HG03045 (cell line): ENCODE data around the gene SEPTIN11.

ENCODE experiments used
- ATAC-seq: cut with Tn5 transposase; IDR thresholded peaks from one replicate; pipeline ENCODE4 v1.9.1; 2021; ENCODE audit warnings: mild to moderate bottlenecking, moderate library complexity; ENCODE audit not compliant: unreplicated experiment

SEPTIN11 gene

GRCh38 chr4:76949276-76950051, at the start of gene SEPTIN11:
Gene SEPTIN11 (plus strand): TSS chr4:76949752. CDS start chr4:76949904, 152 bp downstream.
- ATAC-seq = peak; percentile 70

DNA sequence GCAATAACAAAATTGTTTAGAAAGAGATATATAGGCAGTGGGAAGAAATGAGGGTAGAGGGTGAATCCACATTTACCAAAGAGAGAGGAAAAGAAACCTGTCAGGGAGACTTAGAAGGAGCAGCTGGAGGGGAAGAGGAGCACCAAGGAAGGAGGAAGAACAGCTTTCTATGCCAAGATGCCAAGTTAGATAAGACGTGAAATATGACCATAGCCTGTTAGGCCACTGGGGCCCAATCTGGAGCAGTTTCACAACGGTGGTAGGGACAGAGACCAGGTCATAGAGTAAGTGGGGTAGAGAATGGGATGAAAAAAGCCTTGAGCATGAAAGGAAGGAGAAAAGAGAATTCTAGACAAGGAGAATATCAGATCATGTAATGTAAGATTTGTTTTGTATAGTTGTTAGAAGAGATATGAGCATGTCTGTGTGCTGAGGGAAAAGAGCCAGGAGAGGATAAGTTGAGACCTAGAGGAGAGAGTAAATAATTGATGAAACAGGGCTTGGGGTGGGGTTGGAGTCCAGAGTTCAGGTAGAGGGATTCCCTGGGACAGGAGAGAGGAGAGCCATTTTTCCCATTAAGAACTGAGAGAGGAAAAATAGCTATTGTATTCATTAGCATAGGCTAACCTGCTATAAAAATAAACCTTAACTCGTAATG, 47.2 kb upstream of the SEPTIN11 start:
- no peak for ATAC-seq

GRCh38 chr4:76904646-76905190, 44.8 kb upstream of the SEPTIN11 start:
- ATAC-seq = no peak

DNA sequence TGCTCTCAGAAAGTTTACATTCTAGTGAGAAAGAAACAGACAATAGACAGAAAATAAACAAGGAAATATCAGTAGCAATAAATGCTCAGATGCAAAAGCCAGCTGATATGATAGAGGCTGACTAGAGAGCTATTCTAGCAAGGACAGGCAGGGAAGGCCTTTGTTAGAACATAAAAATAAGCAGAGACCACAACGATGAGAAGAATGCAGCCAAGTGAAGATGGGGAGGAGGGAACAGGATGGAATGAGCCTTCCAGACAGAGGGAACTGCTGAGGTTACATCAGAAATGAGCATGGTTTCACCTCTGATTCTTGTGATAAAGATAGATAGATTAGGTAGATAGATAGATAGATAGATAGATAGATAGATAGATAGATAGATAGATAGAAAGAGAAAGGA, 44.0 kb upstream of the SEPTIN11 start:
- no peak for ATAC-seq

DNA sequence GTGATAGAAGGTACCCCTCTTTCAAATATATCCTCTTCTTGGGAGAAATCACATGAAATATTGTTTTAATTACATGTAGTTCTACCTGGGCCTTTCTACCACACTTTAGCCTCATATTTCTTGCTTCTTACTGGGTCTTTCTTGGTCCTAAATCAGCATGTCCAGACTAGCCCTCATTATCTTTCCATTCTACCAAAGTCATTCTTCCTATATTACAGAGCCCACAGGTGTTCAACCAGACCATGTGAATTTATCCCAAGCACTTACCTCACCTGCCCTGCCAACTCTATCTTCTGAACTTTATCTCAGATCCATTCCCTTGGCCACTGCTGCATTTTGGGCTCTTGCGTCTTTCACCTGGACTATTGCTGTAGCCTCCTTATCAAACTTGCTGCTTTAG, 39.8 kb upstream of the SEPTIN11 start:
- ATAC-seq = no peak

- ATAC-seq = no peak
These were observed 28.8 kb upstream of the SEPTIN11 start for GRCh38 chr4:76920715-76921114.

DNA sequence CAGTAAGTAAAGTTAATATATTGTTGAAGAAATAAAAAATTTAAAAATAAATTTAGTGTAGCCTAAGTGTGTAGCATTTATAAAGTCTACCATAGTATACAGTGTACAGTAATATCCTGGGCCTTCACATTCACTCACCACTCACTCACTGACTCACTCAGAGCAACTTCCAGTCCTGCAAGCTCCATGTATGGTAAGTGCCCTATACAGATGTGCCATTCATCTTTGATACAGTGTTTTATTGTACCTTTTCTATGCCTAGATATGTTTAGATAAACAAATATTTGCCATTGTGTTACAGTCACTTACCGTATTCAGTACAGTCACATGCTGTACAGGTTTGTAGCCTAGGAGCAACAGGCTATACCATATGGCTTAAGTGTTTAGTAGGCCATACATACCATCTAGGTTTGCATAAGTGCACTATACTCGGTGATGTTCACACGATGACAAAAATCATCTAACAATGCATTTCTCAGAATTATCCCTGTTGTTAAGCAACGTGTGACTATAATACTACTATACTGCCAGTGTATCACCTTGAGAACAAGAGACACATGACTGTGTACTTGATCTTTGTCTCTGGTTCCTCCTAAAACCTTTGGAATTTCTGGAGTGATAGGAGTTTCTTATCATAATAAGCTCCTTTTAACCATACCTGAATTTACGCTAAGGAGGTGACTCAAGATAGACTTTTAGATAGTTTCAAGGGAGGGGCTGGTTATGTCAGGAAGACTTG, 25.8 kb upstream of the SEPTIN11 start:
- ATAC-seq = no peak

DNA sequence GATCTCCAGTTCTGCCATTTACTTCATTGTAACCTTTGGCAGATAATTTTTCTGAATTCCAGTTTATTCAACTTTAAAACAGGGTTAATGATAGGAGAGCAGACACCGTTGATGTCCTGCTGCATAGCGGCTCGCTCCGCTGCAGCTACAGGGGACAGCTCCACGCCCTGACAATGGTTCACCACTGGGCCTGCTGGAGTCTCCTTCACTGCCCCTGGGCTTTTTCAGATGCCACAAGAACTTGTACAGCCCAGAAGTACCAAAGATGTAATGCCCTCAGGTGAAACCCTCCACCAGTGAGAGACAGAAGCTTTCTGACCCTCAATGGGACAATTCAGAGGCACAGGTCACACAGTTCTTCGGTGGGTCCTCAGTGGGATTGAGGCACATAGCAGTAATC, 22.7 kb upstream of the SEPTIN11 start:
- no peak for ATAC-seq

- no peak for ATAC-seq
These were observed 18.9 kb upstream of the SEPTIN11 start for GRCh38 chr4:76930685-76931084.

DNA sequence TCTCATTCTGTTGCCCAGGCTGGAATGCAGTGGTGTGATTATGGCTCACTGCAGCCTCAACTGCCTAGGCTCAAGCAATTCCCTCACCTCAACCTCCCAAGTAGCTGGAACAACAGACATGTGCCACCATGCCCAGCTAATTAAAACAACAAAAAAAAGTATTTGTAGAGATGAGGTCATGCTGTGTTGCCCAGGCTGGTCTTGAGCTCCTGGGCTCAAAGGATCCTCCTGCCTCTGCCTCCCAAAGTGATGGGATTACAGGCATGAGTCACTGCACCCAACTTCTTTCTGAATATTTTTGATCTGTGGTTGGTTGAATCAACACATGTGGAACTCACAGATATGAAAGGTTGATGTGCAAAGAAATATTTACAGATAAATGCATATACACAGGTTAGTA, 18.5 kb upstream of the SEPTIN11 start:
- no peak for ATAC-seq

DNA sequence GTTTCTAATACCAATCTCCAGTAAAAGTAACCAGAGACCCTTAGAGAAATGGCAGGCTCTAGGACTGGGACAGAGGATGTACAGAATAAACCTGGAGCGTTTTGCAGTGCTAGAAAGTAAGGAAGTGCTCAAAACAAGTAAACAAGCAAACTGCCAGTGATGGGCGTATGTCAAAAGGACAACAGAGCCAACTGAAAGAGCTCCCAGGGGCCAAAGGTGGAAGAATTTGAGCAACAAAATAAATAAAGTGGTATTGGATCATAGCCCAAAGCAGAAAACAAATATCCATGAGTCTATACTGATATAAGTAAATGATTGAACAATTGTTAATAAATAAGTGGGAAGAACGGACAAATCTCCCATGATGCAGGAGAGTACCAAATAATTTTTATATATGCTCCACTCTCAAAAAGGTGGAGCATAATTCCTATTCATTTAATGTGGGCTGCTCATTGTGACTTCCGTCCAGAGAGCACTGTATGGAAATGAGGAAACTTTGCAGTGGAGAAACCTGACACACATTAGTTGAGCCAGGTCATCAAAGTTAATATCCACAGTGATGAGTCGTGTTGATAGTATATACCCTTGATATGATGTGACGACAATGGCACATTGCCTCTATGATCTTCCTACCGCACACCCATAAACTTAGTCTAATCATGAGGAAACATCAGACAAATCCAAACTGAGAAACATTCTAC, 17.8 kb upstream of the SEPTIN11 start:
- ATAC-seq = no peak

DNA sequence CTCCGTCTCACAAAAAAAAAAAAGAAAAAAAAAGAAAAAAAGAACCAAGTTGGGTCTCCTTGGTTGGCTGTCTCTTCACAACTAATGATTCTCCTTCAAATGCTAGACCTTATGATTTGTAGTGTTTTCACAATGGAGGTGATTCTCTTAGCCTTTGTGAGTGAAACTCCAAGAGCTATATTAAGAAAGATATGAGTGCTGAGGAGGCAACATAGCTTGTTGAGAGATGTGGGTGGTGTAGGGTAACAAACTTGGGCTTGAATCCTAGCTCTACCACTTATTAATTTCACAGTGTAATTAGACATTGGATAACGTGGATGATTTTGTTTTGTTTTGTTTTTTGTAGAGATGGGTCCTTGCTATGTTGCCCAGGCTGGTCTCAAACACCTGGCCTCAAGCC, 10.4 kb upstream of the SEPTIN11 start:
- ATAC-seq = no peak

DNA sequence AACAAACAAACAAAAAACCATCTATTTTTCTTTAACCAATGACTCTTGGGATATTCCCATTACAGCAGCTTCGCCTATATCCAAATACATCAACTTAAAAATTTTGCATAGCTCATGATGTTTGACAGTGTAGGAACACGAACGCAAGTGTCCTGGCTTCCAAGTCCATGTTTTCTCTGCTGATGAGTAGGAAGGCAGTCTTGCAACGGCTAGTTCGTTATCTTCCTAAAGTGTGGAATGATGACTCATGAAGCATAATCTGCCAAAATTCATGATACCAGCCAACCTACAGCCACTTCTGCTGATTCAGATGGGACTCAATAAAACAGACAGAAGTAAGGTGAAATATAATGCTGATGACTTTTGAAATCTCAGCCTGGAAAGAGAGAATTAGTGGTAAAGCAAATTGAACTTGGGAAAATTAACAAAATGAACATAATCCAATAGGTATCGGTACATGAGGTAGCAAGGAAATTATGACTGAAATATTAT, 6.4 kb upstream of the SEPTIN11 start:
- no peak for ATAC-seq

- ATAC-seq = no peak
These were observed 5.8 kb upstream of the SEPTIN11 start for GRCh38 chr4:76943790-76944189.

GRCh38 chr4:76947369-76947768, 2.2 kb upstream of the SEPTIN11 start:
- ATAC-seq = no peak

DNA sequence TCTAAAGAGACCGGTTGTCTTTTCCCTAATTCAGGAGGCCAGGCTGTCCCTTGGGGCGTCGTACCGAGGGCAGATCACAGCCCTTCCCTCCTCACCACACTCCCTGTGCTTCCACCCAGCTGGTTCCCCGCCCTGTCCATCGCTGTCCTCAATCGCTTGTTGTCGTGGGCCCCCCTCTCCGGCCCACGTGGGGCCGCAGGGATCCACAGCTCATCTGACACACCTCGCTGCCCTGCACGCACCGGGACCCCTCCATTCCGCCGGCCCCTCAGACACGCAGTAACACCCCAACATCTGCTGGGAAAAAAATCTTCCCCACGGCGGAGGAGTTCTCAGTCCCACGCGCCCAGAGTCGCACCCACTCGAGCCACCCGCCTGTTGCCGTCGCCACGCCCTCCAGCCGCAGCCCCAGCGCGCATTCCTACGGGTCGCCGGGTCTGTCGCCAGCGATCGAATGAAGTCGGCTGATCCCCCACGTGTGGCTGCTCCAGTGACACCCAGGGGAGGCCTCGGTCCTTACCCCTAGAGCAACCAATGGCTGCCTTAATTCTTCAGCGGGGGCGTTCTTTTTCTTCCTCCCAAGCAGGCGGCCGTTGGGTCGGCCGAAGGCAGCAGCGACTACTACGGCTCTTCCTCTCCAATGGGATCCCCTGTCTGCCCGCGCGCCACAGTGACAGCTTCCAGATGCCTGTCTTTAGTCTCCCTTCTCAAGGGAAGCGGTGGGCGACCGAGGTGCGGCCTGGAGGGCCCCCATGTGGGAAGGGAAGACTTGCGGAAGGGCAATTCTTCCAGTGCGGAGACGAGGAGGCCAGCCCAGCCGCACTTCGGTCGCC, 893 bp upstream of the SEPTIN11 start:
- peak; percentile 49 for ATAC-seq

DNA sequence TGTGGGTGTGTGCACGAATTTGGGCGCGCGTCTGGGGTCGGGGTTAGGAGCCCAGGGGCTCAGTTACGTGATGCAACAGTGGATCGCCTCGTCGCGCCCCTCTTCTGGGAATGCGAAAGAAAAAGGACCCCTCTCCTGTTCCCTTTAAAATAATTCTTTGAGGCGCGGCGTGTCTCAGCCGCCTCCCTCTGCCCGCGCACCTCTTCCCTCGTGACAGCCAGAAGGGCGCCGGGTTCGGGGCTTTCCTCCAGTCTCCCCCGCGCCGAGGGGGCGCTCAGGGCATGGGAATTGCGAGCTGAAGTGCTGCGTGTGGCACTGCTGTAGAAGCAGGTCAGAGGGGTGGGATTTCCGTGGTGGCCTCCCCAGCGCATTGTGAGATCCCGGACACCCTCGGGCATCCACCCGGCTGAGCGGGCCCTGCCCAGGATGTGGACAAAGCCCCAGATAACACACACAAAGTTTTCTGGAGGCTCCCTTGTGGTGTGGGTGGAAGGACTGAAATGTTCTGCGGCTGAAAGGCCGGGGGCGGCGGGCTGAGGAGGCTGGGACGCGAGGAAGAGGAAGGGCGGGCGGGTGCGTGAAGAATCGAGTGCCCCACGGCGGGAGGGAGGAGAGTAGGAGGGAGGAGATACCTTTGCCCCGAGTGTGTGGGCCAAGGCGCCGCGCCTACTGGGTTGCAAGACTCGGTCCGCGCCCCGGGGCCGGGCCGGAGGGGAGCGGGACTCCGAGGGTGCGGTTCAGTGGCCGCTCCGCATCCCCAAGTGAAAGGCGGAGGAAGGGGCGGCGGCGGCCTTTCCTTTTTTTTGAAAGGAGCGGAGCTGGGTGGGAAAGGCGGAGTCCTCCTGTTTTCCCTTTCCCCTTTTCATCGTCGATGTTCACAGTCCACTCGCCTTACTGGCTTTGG, 752 bp downstream of the SEPTIN11 start:
- ATAC-seq = peak; percentile 32

DNA sequence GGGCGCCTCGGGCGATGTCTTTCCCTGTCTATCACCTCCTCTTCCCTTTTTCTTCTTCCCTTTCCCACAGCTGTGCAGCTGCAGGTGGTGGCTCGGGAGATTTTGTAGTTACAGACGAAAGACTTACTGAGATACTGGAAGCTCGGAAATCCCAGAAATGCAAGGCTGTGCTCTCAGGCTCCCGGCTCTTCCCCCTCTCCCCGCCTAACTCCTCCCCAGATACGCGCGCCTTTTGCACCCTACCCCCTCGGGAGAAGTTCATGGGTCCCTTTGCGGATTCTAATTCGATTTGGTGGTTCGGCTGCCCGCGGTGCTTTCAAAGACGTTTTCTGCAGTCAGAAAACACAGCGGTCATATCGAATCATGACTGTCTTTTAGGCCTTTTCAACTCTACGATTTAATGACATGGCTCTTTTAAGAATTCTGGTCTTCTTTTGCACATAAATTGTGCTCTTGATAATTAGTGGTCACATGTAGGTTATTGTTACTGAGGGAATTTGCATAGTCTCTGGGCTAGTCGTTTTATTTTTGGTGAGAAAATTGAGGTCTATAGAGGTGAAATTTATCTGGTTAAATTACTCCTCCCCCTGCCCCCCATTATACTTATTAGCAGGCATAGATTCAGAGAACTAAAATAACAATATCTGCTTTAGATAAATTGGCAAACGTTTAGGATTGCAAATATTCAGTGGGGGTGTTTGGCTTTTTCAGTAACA, 1.6 kb downstream of the SEPTIN11 start:
- ATAC-seq = no peak
